Ovary (tissue), 9 donors: ENCODE results near the gene NAV2. TPM values are rescaled to one million over a fixed set of nuclear protein-coding genes. Genes with fewer than 3 reads are reported as not detected.

Experiments used
- DNase-seq, 5 donors: peaks; one replicate each; pipeline ENCODE4 v3.0.0-alpha.2; 2019 to 2020
- H3K27ac ChIP-seq, 2 donors: fragments of 200-600 bp; one replicate each; pipeline versions ENCODE4 v1.5.1 to v1.8.0; 2019 to 2022
- H3K27me3 ChIP-seq: fragments of 200-600 bp; one replicate; pipeline ENCODE4 v1.8.0; 2022
- H3K36me3 ChIP-seq: fragments of 200-600 bp; sonication (generic); one replicate; pipeline ENCODE4 v1.5.1; 2019
- H3K4me1 ChIP-seq: one replicate; pipeline ENCODE4 v1.8.1; 2013; ENCODE audit warnings: mild to moderate bottlenecking, moderate library complexity; ENCODE audit not compliant: insufficient read depth
- H3K4me3 ChIP-seq: fragments of 200-600 bp; sonication (generic); one replicate; pipeline ENCODE4 v1.5.1; 2017
- H3K9me3 ChIP-seq, 2 donors: fragments of 200-600 bp in 1 of 2; sonication (generic) in 1 of 2; one replicate each; pipeline versions ENCODE4 v1.5.1 to v1.8.1; 2013 to 2019; ENCODE audit warnings: mild to moderate bottlenecking in 1 of 2, moderate library complexity in 1 of 2
- EP300 ChIP-seq: sonication (generic); formaldehyde crosslinking; IDR thresholded peaks from one replicate; pipeline ENCODE4 v1.6.1; 2017; ENCODE audit warnings: antibody characterized with exemption
- POLR2A ChIP-seq: fragments of 450-650 bp; IDR thresholded peaks from one replicate; pipeline ENCODE4 v1.6.1; 2017; ENCODE audit warnings: antibody characterized with exemption, mild to moderate bottlenecking, moderate library complexity
- WGBS, 3 donors: extraction: QIAGEN DNeasy Blood & Tissue Kit in 1 of 3; methylation state at CpG; one replicate each; pipeline versions ENCODE4 v1.1.5 to v1.1.7; 2013 to 2017; 5-methylcytosine and 5-hydroxymethylcytosine counted together
- intact Hi-C, 4 donors: fragments of 100-400 bp; cut with DNase I; formaldehyde crosslinking; loops; one replicate each; pipeline versions ENCODE4 v1.11.0 to v1.15.1; 2022 to 2023
- polyA plus RNA-seq, 2 donors: library from polyadenylated mRNA; stranded (reverse); fragments of 200-250 nt in 1 of 2; fragments of 350-450 nt in 1 of 2; fragmentation: Illumina TruSeq in 1 of 2; extraction: RNeasy Lipid Tissue Mini Kit (QIAGEN cat#74804) in 1 of 2; gene quantifications; one replicate each; pipeline ENCODE4 v1.2.3, GENCODE V29; 2013 to 2014
- total RNA-seq, 7 donors: library from RNA; depleted of rRNA in 2 of 7; stranded (reverse); fragments of >200 nt in 2 of 7; fragmentation: NEBNext Ultra II Directional in 3 of 7; extraction: Animal tissue kit (Norgen Biotek cat#: 25700) in 3 of 7; gene quantifications; one replicate each; pipeline versions ENCODE4 v1.1.0 to v1.2.4, GENCODE V29; 2016 to 2023
- TF ChIP-seq, protein P1 (sequence below), 3 donors: fragments of 450-650 bp in 2 of 3; fragments of 200-600 bp in 1 of 3; IDR thresholded peaks; one replicate each; pipeline versions ENCODE4 v1.5.1 to v1.8.0; 2016 to 2022; ENCODE audit warnings: antibody characterized with exemption in 3 of 3, mild to moderate bottlenecking in 1 of 3
- donor health status: DM: no; HTN: no; CAD: no; lungs with moderate emphysema.
- donor health status: DM: no; HTN: no; CAD: no.
- donor health status: Bipolar disorder and iron deficiency.
- donor health status: DM: yes; HTN: yes; CAD: no.
- donor health status: DM: no; HTN: no; CAD: no.
- donor health status: DM: yes; HTN: yes; CAD: no.

The NAV2 gene
- total and polyA plus RNA-seq, 9 donors, result 2.9 to 14.1 (median 7.8) TPM

DNA sequence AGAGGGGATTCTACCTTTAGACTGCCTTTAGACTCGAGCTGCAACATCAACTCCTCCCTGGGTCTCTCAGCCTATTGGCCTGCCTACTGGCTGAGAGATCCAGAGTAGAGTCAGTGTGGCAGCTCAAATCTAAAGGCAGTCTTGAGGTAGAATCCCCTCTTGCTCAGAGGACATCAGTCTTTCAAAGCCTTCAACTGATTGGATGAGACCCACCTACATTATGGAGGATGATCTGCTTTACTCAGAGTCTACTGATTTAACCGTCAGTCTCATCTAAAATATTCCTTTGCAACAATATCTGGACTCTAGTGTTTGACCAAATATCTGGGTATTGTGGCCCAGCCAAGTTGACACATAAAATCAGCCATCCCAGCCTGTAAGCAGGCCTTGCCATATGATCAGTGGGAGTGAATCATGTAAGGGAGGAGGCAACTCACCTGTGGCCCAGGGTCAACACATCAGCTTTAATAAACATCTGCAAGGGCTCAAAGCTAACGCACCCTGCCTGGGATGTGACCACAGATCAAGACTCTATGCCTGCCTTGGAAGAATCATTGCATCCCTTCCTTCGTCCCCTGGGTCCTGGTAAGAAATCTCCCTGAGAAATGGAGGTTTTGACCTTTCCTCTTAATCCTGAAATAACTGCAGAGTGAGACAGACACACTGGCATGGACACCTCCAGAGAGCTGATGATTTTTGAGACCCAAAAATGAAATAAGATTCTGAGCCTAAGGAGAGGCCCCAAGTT lies 249.6 kb downstream of the NAV2 start:
- Histone ChIP-seq H3K9me3 (no peaks in the 10 kb centered on the region), H3K36me3 (no peaks in the 10 kb centered on the region), H3K27me3 (no peaks in the 10 kb centered on the region), H3K4me1 (no peaks in the 10 kb centered on the region), H3K4me3 (no peak overlapping the region), H3K27ac (no peak overlapping the region)
- no peak for DNase-seq
- intact Hi-C loops, result no loop called here
- WGBS, 3 donors, result 86 to 95% (median 94%) methylated on average over 4 of the region's 4 CpGs
- TF ChIP-seq, protein P1, sequence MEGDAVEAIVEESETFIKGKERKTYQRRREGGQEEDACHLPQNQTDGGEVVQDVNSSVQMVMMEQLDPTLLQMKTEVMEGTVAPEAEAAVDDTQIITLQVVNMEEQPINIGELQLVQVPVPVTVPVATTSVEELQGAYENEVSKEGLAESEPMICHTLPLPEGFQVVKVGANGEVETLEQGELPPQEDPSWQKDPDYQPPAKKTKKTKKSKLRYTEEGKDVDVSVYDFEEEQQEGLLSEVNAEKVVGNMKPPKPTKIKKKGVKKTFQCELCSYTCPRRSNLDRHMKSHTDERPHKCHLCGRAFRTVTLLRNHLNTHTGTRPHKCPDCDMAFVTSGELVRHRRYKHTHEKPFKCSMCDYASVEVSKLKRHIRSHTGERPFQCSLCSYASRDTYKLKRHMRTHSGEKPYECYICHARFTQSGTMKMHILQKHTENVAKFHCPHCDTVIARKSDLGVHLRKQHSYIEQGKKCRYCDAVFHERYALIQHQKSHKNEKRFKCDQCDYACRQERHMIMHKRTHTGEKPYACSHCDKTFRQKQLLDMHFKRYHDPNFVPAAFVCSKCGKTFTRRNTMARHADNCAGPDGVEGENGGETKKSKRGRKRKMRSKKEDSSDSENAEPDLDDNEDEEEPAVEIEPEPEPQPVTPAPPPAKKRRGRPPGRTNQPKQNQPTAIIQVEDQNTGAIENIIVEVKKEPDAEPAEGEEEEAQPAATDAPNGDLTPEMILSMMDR (IDR thresholded peaks at IDR 0.05), result no peak
- TF ChIP-seq EP300, result no peak
- no peak for TF ChIP-seq POLR2A

DNA sequence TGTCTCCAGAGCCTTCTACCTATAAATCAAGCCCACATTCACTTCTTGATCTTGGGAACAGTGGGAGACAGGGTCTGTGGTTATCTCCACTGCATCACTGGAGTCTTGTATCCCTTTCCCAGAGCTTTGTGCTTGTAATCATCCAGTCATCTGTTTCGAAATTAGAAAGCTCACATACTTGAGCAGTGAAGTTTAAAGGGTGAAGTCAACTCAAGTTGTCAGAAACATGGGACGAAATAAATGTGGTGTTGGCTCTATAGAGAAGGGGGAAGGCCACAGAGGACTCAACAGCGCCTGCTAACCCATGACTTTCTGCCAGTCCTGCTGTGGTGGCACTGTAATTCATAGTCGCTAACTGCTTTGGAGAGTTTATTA lies 250.2 kb downstream of the NAV2 start:
- TF ChIP-seq, protein P1 (IDR thresholded peaks at IDR 0.05), result no peak
- TF ChIP-seq EP300, result no peak
- no peak for TF ChIP-seq POLR2A
- no peak overlapping the region for H3K4me3 ChIP-seq
- no peak overlapping the region for H3K27ac ChIP-seq
- no peak for DNase-seq
- intact Hi-C loops, result no loop called here
- H3K36me3 ChIP-seq, result no peaks in the 10 kb centered on the region
- no peaks in the 10 kb centered on the region for H3K9me3 ChIP-seq
- no peaks in the 10 kb centered on the region for H3K27me3 ChIP-seq
- WGBS, 3 donors, result 78 to 91% (median 86%) methylated on average over 4 of the region's 4 CpGs
- H3K4me1 ChIP-seq, result no peaks in the 10 kb centered on the region

DNA sequence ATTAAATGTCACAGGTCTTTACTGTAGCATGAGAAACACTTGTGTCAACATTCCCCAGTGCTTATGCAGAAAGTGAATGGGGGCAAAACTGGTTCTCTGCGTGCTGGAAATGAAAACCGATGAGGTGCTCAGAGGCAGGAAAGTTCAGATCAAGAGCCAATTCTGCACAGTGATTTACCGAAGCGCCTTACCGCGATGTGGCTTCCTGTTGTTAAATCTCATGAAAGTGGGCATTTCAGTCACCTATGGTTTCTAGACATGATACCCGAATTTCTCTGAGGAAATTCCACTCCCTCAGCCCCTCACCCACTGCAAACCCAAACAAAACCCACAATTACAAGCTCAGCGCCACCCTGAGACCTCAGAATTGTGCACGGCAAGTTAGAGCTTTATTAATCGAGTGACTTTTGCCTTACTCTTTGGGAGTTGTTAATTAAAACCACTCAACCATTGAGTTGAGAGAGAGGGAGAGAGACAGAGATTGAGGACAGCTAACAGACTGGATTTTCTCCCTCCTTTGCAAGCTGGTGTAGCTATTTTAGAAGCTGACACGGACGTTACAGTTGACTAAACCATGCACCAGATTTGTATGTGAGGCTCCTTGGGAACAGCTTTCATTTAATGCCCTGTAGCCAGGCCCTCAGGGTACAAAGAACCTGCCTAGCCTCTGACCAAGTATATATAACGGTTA lies 251.2 kb downstream of the NAV2 start:
- H3K4me1 ChIP-seq, result no peaks in the 10 kb centered on the region
- H3K4me3 ChIP-seq, result no peak overlapping the region
- H3K36me3 ChIP-seq, result no peaks in the 10 kb centered on the region
- WGBS, 3 donors, result 92 to 97% (median 93%) methylated on average over 13 of the region's 13 CpGs
- TF ChIP-seq EP300 (no peak), POLR2A (no peak)
- TF ChIP-seq, protein P1 (IDR thresholded peaks at IDR 0.05), result no peak
- no peak overlapping the region for H3K27ac ChIP-seq
- H3K27me3 ChIP-seq, result no peaks in the 10 kb centered on the region
- intact Hi-C loops, result no loop called here
- H3K9me3 ChIP-seq, result no peaks in the 10 kb centered on the region
- DNase-seq, result no peak

DNA sequence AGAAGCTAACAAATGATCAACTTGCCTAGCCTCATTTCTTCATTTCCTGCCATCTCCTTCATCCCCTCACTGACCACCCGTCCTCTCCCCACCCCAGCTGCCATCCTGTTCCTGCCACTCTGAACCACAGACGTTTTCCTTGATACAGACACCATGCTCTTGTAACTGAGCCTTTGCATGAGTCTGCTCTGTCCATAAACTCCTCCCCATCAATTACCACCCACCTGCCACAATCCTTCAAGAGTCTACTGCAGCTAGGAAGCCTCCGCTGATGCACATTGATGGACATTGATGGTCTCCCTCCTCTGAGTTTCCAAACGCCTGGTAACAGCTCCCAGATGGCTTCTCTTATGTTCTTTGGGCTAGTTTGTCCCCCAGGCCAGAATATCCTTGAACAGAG lies 253.8 kb downstream of the NAV2 start:
- Histone ChIP-seq H3K27ac (no peak overlapping the region), H3K4me1 (no peaks in the 10 kb centered on the region), H3K36me3 (no peaks in the 10 kb centered on the region), H3K9me3 (no peaks in the 10 kb centered on the region), H3K4me3 (no peak overlapping the region), H3K27me3 (no peaks in the 10 kb centered on the region)
- no peak for DNase-seq
- TF ChIP-seq POLR2A (no peak), EP300 (no peak)
- TF ChIP-seq, protein P1 (IDR thresholded peaks at IDR 0.05), result no peak
- intact Hi-C loops, result no loop called here
- 81 to 84% (median 83%) methylated on average over 4 of the region's 4 CpGs for WGBS, 3 donors
